Astrocyte (in vitro differentiated cells and primary cell): ENCODE measurements around the gene ST6GALNAC3. TPM values are rescaled to one million over a fixed set of nuclear protein-coding genes. Genes with fewer than 3 reads are reported as not detected.

Experiments
- DNase-seq: peaks from one replicate; pipeline ENCODE4 v3.0.0-alpha.2; 2010; ENCODE audit warnings: low read depth
- FAIRE-seq: peaks from 2 replicates; lab custom pipeline; 2011; peaks lifted over from hg19 to GRCh38; lab: Jason Lieb, UNC
- H2AFZ ChIP-seq: 2 replicates; pipeline ENCODE4 v1.6.0; 2012; ENCODE audit warnings: low read depth, low read length, inconsistent platforms
- H3K27ac ChIP-seq: 2 replicates; pipeline ENCODE4 v1.5.1; 2011; ENCODE audit warnings: low read depth, low read length, inconsistent platforms
- H3K27me3 ChIP-seq: 2 replicates; pipeline ENCODE4 v1.6.0; 2011; ENCODE audit warnings: low read length, inconsistent platforms; ENCODE audit not compliant: insufficient read depth
- H3K36me3 ChIP-seq: 2 replicates; pipeline ENCODE4 v1.5.1; 2011; ENCODE audit warnings: low read length, inconsistent platforms; ENCODE audit not compliant: insufficient read depth
- H3K4me1 ChIP-seq: 2 replicates; pipeline ENCODE4 v1.5.1; 2011; ENCODE audit warnings: low read length, inconsistent platforms; ENCODE audit not compliant: insufficient read depth
- H3K4me2 ChIP-seq: 2 replicates; pipeline ENCODE4 v1.6.0; 2012; ENCODE audit warnings: low read length, inconsistent platforms
- H3K4me3 ChIP-seq: 2 replicates; pipeline ENCODE4 v1.5.1; 2011; ENCODE audit warnings: low read depth, mild to moderate bottlenecking, low read length, inconsistent platforms; ENCODE audit not compliant: insufficient read depth
- H3K79me2 ChIP-seq: 2 replicates; pipeline ENCODE4 v1.6.0; 2012; ENCODE audit warnings: mild to moderate bottlenecking, low read length, inconsistent platforms; ENCODE audit not compliant: insufficient read depth
- H3K9ac ChIP-seq: 2 replicates; pipeline ENCODE4 v1.6.0; 2012; ENCODE audit warnings: mild to moderate bottlenecking, low read length, inconsistent platforms
- H3K9me3 ChIP-seq: 2 replicates; pipeline ENCODE4 v1.5.1; 2012; ENCODE audit warnings: low read depth, mild to moderate bottlenecking, low read length, inconsistent platforms; ENCODE audit not compliant: insufficient read depth
- H4K20me1 ChIP-seq: 2 replicates; pipeline ENCODE4 v1.6.0; 2012; ENCODE audit warnings: low read length, inconsistent platforms; ENCODE audit not compliant: insufficient read depth
- H3K27ac Mint-ChIP-seq: one replicate; pipeline ENCODE4 v1.8.0; 2021; ENCODE audit warnings: mild to moderate bottlenecking, mixed read lengths; ENCODE audit not compliant: unreplicated experiment
- H3K27me3 Mint-ChIP-seq: one replicate; pipeline ENCODE4 v1.8.0; 2021; ENCODE audit warnings: low read depth, mixed read lengths; ENCODE audit not compliant: unreplicated experiment
- H3K36me3 Mint-ChIP-seq: one replicate; pipeline ENCODE4 v1.8.0; 2021; ENCODE audit warnings: low read depth, mixed read lengths; ENCODE audit not compliant: unreplicated experiment
- H3K4me1 Mint-ChIP-seq: one replicate; pipeline ENCODE4 v1.8.0; 2021; ENCODE audit warnings: low read depth, mixed read lengths; ENCODE audit not compliant: unreplicated experiment
- H3K4me3 Mint-ChIP-seq: one replicate; pipeline ENCODE4 v1.8.0; 2021; ENCODE audit warnings: mild to moderate bottlenecking, moderate library complexity, mixed read lengths; ENCODE audit not compliant: unreplicated experiment
- H3K9me3 Mint-ChIP-seq: one replicate; pipeline ENCODE4 v1.8.0; 2021; ENCODE audit warnings: mild to moderate bottlenecking, mixed read lengths; ENCODE audit not compliant: unreplicated experiment
- CTCF ChIP-seq: IDR thresholded peaks from 2 replicates; pipeline ENCODE4 v1.5.1; 2011; ENCODE audit warnings: low read depth, mild to moderate bottlenecking, inconsistent platforms, low read length, moderate library complexity; ENCODE audit not compliant: insufficient read depth
- EZH2 ChIP-seq: IDR thresholded peaks from 2 replicates; pipeline ENCODE4 v1.6.1; 2012; ENCODE audit warnings: mild to moderate bottlenecking, low read length, inconsistent platforms; ENCODE audit not compliant: insufficient read depth
- total RNA-seq: library from RNA; stranded (reverse); gene quantifications from 2 replicates; pipeline ENCODE4 v1.2.1, GENCODE V29; 2021

The ST6GALNAC3 gene
- total RNA-seq, 1 donor from 2014 or later, result 3.2 TPM

GRCh38 chr1:76666499-76666898, 592.0 kb downstream of the ST6GALNAC3 start:
- Mint-ChIP-seq H3K27me3 (peaks cover 44% of the 10 kb centered on the region), H3K4me1 (no peaks in the 10 kb centered on the region), H3K36me3 (no peaks in the 10 kb centered on the region), H3K27ac (no peak overlapping the region), H3K9me3 (peaks cover 8% of the 10 kb centered on the region), H3K4me3 (no peak overlapping the region)
- Histone ChIP-seq H3K27me3 (no peaks in the 10 kb centered on the region), H3K9me3 (peaks cover 2% of the 10 kb centered on the region), H3K79me2 (no peaks in the 10 kb centered on the region), H2AFZ (no peak overlapping the region), H3K36me3 (no peaks in the 10 kb centered on the region), H3K4me3 (no peak overlapping the region), H3K9ac (no peak overlapping the region), H4K20me1 (no peaks in the 10 kb centered on the region), H3K27ac (no peak overlapping the region), H3K4me2 (no peak overlapping the region), H3K4me1 (no peaks in the 10 kb centered on the region)
- no peak for TF ChIP-seq EZH2
- no peak for TF ChIP-seq CTCF
- no peak for FAIRE-seq
- DNase-seq, result no peak

GRCh38 chr1:76668046-76668445, 593.5 kb downstream of the ST6GALNAC3 start:
- H3K36me3 ChIP-seq, result no peaks in the 10 kb centered on the region
- H2AFZ ChIP-seq, result no peak overlapping the region
- DNase-seq (peak; percentile 1), FAIRE-seq (no peak)
- peaks cover 2% of the 10 kb centered on the region for H3K9me3 ChIP-seq
- H3K9ac ChIP-seq, result no peak overlapping the region
- no peaks in the 10 kb centered on the region for H3K36me3 Mint-ChIP-seq
- no peak overlapping the region for H3K4me2 ChIP-seq
- TF ChIP-seq EZH2, result no peak
- no peak for TF ChIP-seq CTCF
- H3K27me3 Mint-ChIP-seq, result peaks cover 32% of the 10 kb centered on the region
- no peak overlapping the region for H3K27ac ChIP-seq
- no peaks in the 10 kb centered on the region for H3K79me2 ChIP-seq
- no peaks in the 10 kb centered on the region for H3K4me1 ChIP-seq
- peaks cover 4% of the 10 kb centered on the region for H3K9me3 Mint-ChIP-seq
- H4K20me1 ChIP-seq, result no peaks in the 10 kb centered on the region
- H3K4me3 Mint-ChIP-seq, result no peak overlapping the region
- no peak overlapping the region for H3K27ac Mint-ChIP-seq
- no peak overlapping the region for H3K4me3 ChIP-seq
- no peaks in the 10 kb centered on the region for H3K27me3 ChIP-seq
- H3K4me1 Mint-ChIP-seq, result no peaks in the 10 kb centered on the region

- Histone ChIP-seq H3K27ac (no peak overlapping the region), H3K9ac (no peak overlapping the region), H3K4me2 (no peak overlapping the region), H2AFZ (no peak overlapping the region), H3K36me3 (no peaks in the 10 kb centered on the region), H4K20me1 (no peaks in the 10 kb centered on the region), H3K27me3 (no peaks in the 10 kb centered on the region), H3K4me3 (no peak overlapping the region), H3K79me2 (no peaks in the 10 kb centered on the region), H3K9me3 (peaks cover 2% of the 10 kb centered on the region), H3K4me1 (no peaks in the 10 kb centered on the region)
- Mint-ChIP-seq H3K4me3 (no peak overlapping the region), H3K36me3 (no peaks in the 10 kb centered on the region), H3K27ac (no peak overlapping the region), H3K27me3 (peaks cover 26% of the 10 kb centered on the region), H3K4me1 (no peaks in the 10 kb centered on the region), H3K9me3 (peaks cover 4% of the 10 kb centered on the region)
- DNase-seq, result no peak
- no peak for TF ChIP-seq CTCF
- TF ChIP-seq EZH2, result no peak
- no peak for FAIRE-seq
Observed at GRCh38 chr1:76669131-76669530, 594.6 kb downstream of the ST6GALNAC3 start.
